SJCRH30 (cell line): Measurements from ENCODE around the gene CEP70. TPM values are rescaled to one million over a fixed set of nuclear protein-coding genes. Genes with fewer than 3 reads are reported as not detected.
"Not testable (repeated sequence)": the region's sequence is repeated elsewhere in the genome, so short reads cannot be mapped to it uniquely, and the experiment has no call there.

ENCODE experiments used
- DNase-seq, 2 experiments: peaks; one replicate each; pipeline ENCODE4 v3.0.0-alpha.2; 2015 to 2020
- H3K27ac ChIP-seq: fragments of 250-450 bp; sonication (Bioruptor Pico); 2 replicates; pipeline ENCODE4 v1.5.1; 2020; ENCODE audit warnings: mild to moderate bottlenecking, moderate library complexity
- H3K27me3 ChIP-seq: fragments of 250-450 bp; sonication (Bioruptor Pico); 2 replicates; pipeline ENCODE4 v1.5.1; 2020; ENCODE audit warnings: mild to moderate bottlenecking, moderate library complexity
- H3K36me3 ChIP-seq: fragments of 250-450 bp; sonication (Bioruptor Pico); 2 replicates; pipeline ENCODE4 v1.5.1; 2020; ENCODE audit warnings: mild to moderate bottlenecking, moderate library complexity
- H3K4me1 ChIP-seq: fragments of 250-450 bp; sonication (Bioruptor Pico); 2 replicates; pipeline ENCODE4 v1.5.1; 2020; ENCODE audit warnings: mild to moderate bottlenecking, moderate library complexity
- H3K4me3 ChIP-seq: fragments of 250-450 bp; sonication (Bioruptor Pico); 2 replicates; pipeline ENCODE4 v1.5.1; 2020; ENCODE audit warnings: mild to moderate bottlenecking, moderate library complexity
- H3K9me3 ChIP-seq: fragments of 250-450 bp; sonication (Bioruptor Pico); replicated peaks from 2 replicates; pipeline ENCODE4 v1.5.1; 2020; ENCODE audit warnings: mild to moderate bottlenecking, moderate library complexity
- total RNA-seq: library from RNA; depleted of rRNA; stranded (reverse); fragments of >200 nt; shearing (Covaris generic); gene quantifications from 2 replicates; pipeline ENCODE4 v1.2.3, GENCODE V29; 2014

The CEP70 gene
- total RNA-seq, 1 experiment from 2014 or later = 48.8 TPM

DNA sequence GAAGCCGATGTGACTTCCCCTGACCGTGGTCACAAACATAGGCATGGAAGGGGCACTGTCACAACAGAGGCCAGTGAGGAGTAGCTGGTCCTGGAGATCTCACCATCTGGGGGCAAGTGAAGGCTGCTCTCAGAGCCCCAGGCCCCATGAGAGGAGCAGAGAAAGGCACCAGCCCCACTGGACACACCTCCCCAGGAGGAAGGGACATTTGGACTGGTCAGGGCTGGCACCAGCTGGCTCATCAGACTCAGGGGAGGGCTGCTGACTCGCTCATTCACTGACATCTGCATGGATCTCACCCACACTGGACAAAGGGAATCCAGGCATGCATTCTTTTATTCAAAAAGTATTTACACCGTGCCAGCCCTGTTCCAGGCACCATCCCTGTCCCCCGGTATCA, 132.8 kb downstream of the CEP70 start:
- no peaks in the 10 kb centered on the region for H3K27me3 ChIP-seq
- no peak overlapping the region for H3K27ac ChIP-seq
- H3K9me3 ChIP-seq = no peaks in the 10 kb centered on the region
- H3K4me1 ChIP-seq = peaks cover 58% of the 10 kb centered on the region
- H3K36me3 ChIP-seq = no peaks in the 10 kb centered on the region
- peak in 1 of 2 experiments; percentile 23 for DNase-seq
- no peak overlapping the region for H3K4me3 ChIP-seq

- DNase-seq = no peak
- H3K4me3 ChIP-seq = no peak overlapping the region
- H3K36me3 ChIP-seq = no peaks in the 10 kb centered on the region
- peaks cover 52% of the 10 kb centered on the region for H3K4me1 ChIP-seq
- no peaks in the 10 kb centered on the region for H3K9me3 ChIP-seq
- H3K27me3 ChIP-seq = no peaks in the 10 kb centered on the region
- no peak overlapping the region for H3K27ac ChIP-seq
Observed at GRCh38 chr3:138460536-138461205, 133.4 kb downstream of the CEP70 start.

DNA sequence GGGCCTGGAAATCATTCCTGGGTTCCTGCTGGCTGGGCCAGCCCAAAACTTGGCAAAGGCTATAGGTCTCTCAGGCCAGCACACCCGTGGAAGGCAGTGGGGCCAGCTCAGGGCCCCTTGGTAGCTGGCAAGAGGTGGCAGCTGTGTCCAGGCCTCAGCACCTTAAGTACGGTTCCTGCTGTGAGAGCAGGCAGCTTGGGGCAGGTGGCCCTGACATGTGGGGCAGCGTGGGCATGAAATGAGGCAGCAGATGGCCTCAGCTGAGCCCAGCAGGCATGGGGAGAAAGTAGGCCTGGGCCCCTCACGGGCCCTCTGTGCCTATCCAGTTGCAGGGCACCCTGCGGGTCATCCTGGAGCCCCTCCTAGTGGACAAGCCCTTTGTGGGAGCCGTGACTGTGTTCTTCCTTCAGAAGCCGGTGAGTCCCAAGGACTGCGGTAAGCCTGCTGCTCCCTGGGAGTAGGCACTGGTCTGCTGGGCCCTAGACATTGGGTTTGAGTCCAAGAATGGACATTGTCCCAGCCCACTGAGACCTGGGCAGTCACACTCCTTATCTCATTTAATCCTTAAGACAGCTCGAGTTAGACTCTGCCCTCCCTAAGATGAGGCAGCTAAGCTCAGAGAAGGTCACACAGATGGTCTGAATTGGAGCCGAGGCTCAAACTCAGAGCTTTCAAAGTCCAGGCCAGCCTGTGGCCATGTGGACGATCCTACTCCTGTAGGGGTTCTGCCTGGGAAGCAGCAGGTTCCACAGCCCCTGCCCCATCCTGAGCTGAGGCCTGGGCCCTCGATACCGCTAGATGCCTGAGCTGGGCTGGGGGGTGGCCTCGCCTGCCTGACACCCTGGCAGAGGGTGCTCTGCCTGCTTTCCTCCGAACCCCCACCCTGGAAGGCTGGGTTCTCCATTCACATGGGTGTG, 134.2 kb downstream of the CEP70 start:
- no peaks in the 10 kb centered on the region for H3K9me3 ChIP-seq
- peak overlapping the region; percentile 56 for H3K27ac ChIP-seq
- peaks cover 44% of the 10 kb centered on the region for H3K4me1 ChIP-seq
- no peaks in the 10 kb centered on the region for H3K27me3 ChIP-seq
- H3K4me3 ChIP-seq = no peak overlapping the region
- H3K36me3 ChIP-seq = no peaks in the 10 kb centered on the region
- DNase-seq = peak; percentile 76 to 82

DNA sequence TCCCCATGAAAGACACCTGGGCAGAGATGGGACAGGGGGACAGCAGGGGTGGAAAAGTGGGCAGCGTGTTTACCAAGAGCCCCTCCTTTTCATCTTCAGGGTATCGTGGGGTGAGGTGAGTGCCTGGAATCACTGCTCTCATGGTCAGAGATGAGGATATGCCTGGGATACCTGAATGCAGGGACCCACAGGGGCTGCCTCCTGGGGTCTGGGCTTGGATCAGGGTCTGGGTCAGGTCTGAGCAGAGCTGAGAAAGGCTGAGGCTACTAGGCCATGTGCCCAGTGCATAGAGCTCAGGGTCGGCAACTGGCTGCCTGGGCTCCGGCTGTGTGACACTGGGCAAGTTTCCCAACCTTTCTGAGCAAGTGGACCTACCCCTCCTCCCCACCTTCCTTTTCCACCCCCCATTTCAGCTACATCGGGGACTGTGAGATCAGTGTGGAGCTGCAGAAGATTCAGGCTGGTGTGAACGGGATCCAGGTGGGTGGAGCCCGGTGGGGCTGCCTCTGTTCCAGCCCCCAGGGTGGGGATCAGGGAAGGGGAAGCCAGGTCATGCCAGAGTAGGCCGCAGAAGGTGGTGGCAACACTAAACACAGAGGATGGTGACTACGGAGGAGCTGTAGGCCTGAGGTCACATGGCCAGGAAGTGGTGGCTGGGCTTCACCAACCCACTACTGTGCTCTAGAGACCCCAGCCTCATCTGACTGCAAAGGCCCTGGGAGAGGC, 135.1 kb downstream of the CEP70 start:
- no peaks in the 10 kb centered on the region for H3K9me3 ChIP-seq
- H3K4me3 ChIP-seq = no peak overlapping the region
- H3K27me3 ChIP-seq = no peaks in the 10 kb centered on the region
- no peak for DNase-seq
- no peaks in the 10 kb centered on the region for H3K36me3 ChIP-seq
- peaks cover 35% of the 10 kb centered on the region for H3K4me1 ChIP-seq
- peak overlapping the region; percentile 56 for H3K27ac ChIP-seq

DNA sequence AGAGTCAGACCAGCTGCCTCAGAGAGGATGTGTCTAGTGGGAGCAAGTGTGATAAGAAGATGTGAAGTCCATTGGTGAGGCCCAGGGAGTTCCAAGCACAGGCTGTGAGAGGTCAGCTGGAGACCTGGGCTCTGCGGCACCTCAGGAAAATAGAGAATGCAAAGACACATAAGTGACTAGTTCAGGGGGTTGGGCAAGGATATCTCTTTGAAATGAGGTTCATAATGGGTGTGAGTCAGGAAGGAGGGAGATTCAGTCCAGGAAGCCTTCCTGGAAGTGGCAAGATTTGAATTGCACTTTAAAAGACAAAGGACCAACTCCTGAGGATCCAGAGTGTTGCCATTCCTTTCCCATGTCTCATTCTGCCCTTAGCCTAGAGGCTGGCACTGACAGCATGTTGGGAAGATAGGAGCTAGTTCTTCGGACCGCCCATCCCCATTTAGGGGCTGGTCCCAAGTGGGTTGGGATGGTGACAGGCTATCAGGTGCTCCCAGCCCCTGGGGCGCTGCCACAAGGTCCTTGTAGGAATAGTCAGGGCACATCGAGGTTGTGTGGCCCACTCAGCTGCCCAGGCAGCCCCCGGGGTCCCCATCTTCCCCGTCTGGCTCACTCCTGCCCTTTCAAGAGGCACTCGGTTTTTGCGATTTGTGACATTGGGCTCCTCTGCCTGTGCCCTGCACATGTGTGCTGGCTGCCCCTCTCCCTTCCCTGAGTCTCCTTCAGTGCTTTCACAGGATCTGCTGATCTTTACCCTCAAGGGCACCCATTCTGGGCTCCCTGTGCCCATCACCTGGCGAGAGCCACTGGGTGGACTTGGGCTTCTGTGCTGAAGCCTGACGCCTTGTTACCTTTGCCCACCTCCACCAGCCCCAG, 136.0 kb downstream of the CEP70 start:
- no peak overlapping the region for H3K27ac ChIP-seq
- H3K27me3 ChIP-seq = no peaks in the 10 kb centered on the region
- H3K9me3 ChIP-seq = no peaks in the 10 kb centered on the region
- peaks cover 28% of the 10 kb centered on the region for H3K4me1 ChIP-seq
- no peak for DNase-seq
- H3K4me3 ChIP-seq = no peak overlapping the region
- no peaks in the 10 kb centered on the region for H3K36me3 ChIP-seq

- Histone ChIP-seq H3K27ac (no peak overlapping the region), H3K4me1 (peaks cover 28% of the 10 kb centered on the region), H3K9me3 (no peaks in the 10 kb centered on the region), H3K4me3 (no peak overlapping the region), H3K36me3 (no peaks in the 10 kb centered on the region), H3K27me3 (no peaks in the 10 kb centered on the region)
- peak; percentile 26 to 36 for DNase-seq
Observed at GRCh38 chr3:138456961-138457862, 136.8 kb downstream of the CEP70 start.

- DNase-seq = no peak
- Histone ChIP-seq H3K4me3 (no peak overlapping the region), H3K27ac (no peak overlapping the region), H3K27me3 (no peaks in the 10 kb centered on the region), H3K4me1 (peaks cover 25% of the 10 kb centered on the region), H3K36me3 (no peaks in the 10 kb centered on the region), H3K9me3 (no peaks in the 10 kb centered on the region)
Observed at GRCh38 chr3:138455801-138456716, 138.0 kb downstream of the CEP70 start.

- H3K9me3 ChIP-seq, DNase-seq, H3K4me1 ChIP-seq, H3K27ac ChIP-seq, H3K36me3 ChIP-seq, H3K4me3 ChIP-seq, H3K27me3 ChIP-seq: not testable (repeated sequence)
Observed at GRCh38 chr3:138453940-138454339, 140.1 kb downstream of the CEP70 start.

DNA sequence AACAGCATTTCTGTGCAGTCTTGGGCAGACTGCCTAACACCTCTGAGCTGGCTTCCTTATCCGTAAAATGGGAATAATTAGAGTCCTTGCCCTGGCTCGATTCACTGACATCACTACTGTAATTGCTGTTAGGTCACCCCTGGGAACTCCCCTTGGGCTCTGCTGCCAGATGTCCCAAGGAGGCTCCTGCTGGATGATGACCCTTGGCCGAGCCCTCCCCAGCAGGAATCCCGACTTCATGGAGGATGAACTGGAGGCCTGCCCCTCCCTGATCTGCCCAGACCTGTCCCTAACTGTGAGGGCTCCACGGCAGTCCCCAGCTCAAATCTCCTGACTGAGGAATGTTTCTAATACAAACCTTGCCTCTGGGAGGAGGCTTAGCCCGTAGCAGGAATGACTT, 141.6 kb downstream of the CEP70 start:
- Histone ChIP-seq H3K9me3 (no peaks in the 10 kb centered on the region; the same call in 1 of the 2 replicates), H3K36me3 (no peaks in the 10 kb centered on the region), H3K27ac (no peak overlapping the region), H3K4me3 (no peak overlapping the region), H3K27me3 (no peaks in the 10 kb centered on the region), H3K4me1 (peaks cover 6% of the 10 kb centered on the region; the same call in 1 of the 2 replicates)
- no peak for DNase-seq

DNA sequence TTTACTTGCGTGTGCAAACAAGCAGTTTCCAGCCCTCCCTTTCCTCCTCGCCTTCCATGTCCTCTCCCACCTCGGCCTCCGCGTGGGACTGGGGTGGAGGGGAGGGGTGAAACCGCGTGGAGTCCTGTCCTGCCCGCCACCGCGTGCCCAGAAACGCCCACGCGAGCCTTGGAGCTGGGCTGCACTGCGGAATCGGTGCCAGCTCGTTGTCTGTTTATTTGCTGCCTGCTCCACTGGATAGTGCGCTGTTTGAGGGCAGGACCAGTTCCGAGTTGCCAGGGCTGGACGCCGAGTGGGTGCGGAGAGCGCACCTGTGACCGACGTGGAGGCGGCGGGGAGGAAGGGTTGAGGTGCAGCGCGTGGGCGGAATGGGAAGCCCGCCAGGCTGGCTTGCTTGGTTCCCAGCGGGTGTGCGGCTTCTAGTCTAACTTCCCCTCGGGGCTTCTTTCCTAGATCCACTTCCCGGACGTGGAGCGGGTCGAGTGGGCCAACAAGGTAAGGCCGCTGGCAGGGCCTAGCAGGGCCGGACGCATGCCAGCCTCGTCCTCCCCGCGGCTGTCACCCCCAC, 142.4 kb downstream of the CEP70 start:
- Histone ChIP-seq H3K27ac (no peak overlapping the region), H3K9me3 (no peaks in the 10 kb centered on the region; the same call in 1 of the 2 replicates), H3K36me3 (no peaks in the 10 kb centered on the region), H3K27me3 (no peaks in the 10 kb centered on the region), H3K4me3 (no peak overlapping the region), H3K4me1 (no peaks in the 10 kb centered on the region)
- DNase-seq = no peak

- no peak for DNase-seq
- H3K9me3 ChIP-seq = no peaks in the 10 kb centered on the region; the same call in 1 of the 2 replicates
Observed at GRCh38 chr3:138450704-138451424, 143.2 kb downstream of the CEP70 start.

GRCh38 chr3:138450181-138450580, 143.9 kb downstream of the CEP70 start:
- no peaks in the 10 kb centered on the region for H3K27me3 ChIP-seq
- H3K4me1 ChIP-seq = no peaks in the 10 kb centered on the region
- no peaks in the 10 kb centered on the region; the same call in 1 of the 2 replicates for H3K9me3 ChIP-seq
- no peak overlapping the region for H3K27ac ChIP-seq
- no peak overlapping the region for H3K4me3 ChIP-seq
- no peak for DNase-seq
- no peaks in the 10 kb centered on the region for H3K36me3 ChIP-seq

More at GRCh38 chr3:138450704-138451424, 143.2 kb downstream of the CEP70 start:
- Histone ChIP-seq H3K27me3 (no peaks in the 10 kb centered on the region), H3K27ac (no peak overlapping the region), H3K4me3 (no peak overlapping the region), H3K36me3 (no peaks in the 10 kb centered on the region), H3K4me1 (no peaks in the 10 kb centered on the region)
